ENCODE measurements around the gene TMEM273. TPM values are rescaled to one million over a fixed set of nuclear protein-coding genes. Genes with fewer than 3 reads are reported as not detected.
A peak's percentile ranks its signal among the peaks of the same experiment; 100 is the strongest.

The TMEM273 gene
- total RNA-seq, 4 donors from 2014 or later = 2.7 to 16.2 (median 10.2) TPM

GRCh38 chr10:49186613-49187012, 1.6 kb downstream of the TMEM273 start:
- peaks cover 0 to 16% (median 5%) of the 10 kb centered on the region in 4 donors for H3K4me1 ChIP-seq
- no peaks in the 10 kb centered on the region for H3K9me3 ChIP-seq
- no peak for DNase-seq
- peak overlapping the region in 3 of 4 donors; percentile 14 to 83 (median 78) for H3K27ac ChIP-seq
- TF ChIP-seq POLR2A (IDR thresholded peaks at IDR 0.05) = no peak
- TF ChIP-seq, protein P1, sequence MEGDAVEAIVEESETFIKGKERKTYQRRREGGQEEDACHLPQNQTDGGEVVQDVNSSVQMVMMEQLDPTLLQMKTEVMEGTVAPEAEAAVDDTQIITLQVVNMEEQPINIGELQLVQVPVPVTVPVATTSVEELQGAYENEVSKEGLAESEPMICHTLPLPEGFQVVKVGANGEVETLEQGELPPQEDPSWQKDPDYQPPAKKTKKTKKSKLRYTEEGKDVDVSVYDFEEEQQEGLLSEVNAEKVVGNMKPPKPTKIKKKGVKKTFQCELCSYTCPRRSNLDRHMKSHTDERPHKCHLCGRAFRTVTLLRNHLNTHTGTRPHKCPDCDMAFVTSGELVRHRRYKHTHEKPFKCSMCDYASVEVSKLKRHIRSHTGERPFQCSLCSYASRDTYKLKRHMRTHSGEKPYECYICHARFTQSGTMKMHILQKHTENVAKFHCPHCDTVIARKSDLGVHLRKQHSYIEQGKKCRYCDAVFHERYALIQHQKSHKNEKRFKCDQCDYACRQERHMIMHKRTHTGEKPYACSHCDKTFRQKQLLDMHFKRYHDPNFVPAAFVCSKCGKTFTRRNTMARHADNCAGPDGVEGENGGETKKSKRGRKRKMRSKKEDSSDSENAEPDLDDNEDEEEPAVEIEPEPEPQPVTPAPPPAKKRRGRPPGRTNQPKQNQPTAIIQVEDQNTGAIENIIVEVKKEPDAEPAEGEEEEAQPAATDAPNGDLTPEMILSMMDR (IDR thresholded peaks at IDR 0.05) = no peak
- H3K4me3 ChIP-seq = peak overlapping the region in 1 of 4 donors; percentile 42
- H3K36me3 ChIP-seq = no peaks in the 10 kb centered on the region
- H3K27me3 ChIP-seq = no peaks in the 10 kb centered on the region

- H3K4me1 ChIP-seq = peaks cover 0 to 16% (median 5%) of the 10 kb centered on the region in 4 donors
- H3K36me3 ChIP-seq = no peaks in the 10 kb centered on the region
- H3K27me3 ChIP-seq = no peaks in the 10 kb centered on the region
- TF ChIP-seq POLR2A (IDR thresholded peaks at IDR 0.05) = no peak
- TF ChIP-seq, protein P1 (IDR thresholded peaks at IDR 0.05) = no peak
- DNase-seq = no peak
- H3K9me3 ChIP-seq = no peaks in the 10 kb centered on the region
- H3K27ac ChIP-seq = peak overlapping the region in 1 of 4 donors; percentile 47
- no peak overlapping the region for H3K4me3 ChIP-seq
Observed at GRCh38 chr10:49185213-49185612, 3.0 kb downstream of the TMEM273 start.

- TF ChIP-seq, protein P1 (IDR thresholded peaks at IDR 0.05) = no peak
- TF ChIP-seq POLR2A (IDR thresholded peaks at IDR 0.05) = no peak
- DNase-seq = peak in 1 of 3 donors; percentile 45
- no peaks in the 10 kb centered on the region for H3K9me3 ChIP-seq
- H3K27me3 ChIP-seq = no peaks in the 10 kb centered on the region
- no peaks in the 10 kb centered on the region for H3K36me3 ChIP-seq
- H3K4me1 ChIP-seq = peaks cover 0 to 13% (median 5%) of the 10 kb centered on the region in 4 donors
- peak overlapping the region in 3 of 4 donors; percentile 27 to 58 (median 39) for H3K27ac ChIP-seq
- H3K4me3 ChIP-seq = no peak overlapping the region
Observed at GRCh38 chr10:49184642-49185111, 3.5 kb downstream of the TMEM273 start.

- peak overlapping the region in 1 of 4 donors; percentile 27 for H3K27ac ChIP-seq
Observed at GRCh38 chr10:49183596-49184542, 4.3 kb downstream of the TMEM273 start.

DNA sequence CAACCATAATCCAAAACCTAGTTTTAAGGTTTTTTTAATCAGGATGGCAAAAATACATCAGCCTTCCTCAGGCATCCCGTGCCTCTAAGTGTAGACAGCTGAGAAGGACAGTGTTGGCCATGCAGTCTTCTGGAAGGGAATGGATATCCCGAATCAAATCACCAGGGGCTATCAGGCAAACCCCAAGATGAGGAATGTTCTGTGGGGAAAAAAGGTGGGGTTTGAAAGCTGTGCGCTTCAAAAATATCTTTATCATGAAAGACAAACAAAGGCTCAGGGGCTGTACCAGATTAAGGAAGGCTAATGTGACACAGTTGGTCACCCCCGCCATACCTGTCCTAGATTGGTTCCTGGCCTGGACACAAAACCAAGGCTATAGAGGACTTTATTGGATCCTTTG, 5.4 kb downstream of the TMEM273 start:
- H3K4me1 ChIP-seq = peaks cover 0 to 2% (median under 1%) of the 10 kb centered on the region in 4 donors
- H3K9me3 ChIP-seq = no peaks in the 10 kb centered on the region
- no peak for DNase-seq
- no peak for TF ChIP-seq POLR2A (IDR thresholded peaks at IDR 0.05)
- TF ChIP-seq, protein P1 (IDR thresholded peaks at IDR 0.05) = no peak
- no peak overlapping the region for H3K27ac ChIP-seq
- H3K36me3 ChIP-seq = no peaks in the 10 kb centered on the region
- no peak overlapping the region for H3K4me3 ChIP-seq
- H3K27me3 ChIP-seq = no peaks in the 10 kb centered on the region

More at GRCh38 chr10:49183596-49184542, 4.3 kb downstream of the TMEM273 start:
- no peak for DNase-seq
- no peak overlapping the region for H3K4me3 ChIP-seq
- no peak for TF ChIP-seq POLR2A (IDR thresholded peaks at IDR 0.05)
- TF ChIP-seq, protein P1 (IDR thresholded peaks at IDR 0.05) = no peak
- no peaks in the 10 kb centered on the region for H3K27me3 ChIP-seq
- H3K9me3 ChIP-seq = no peaks in the 10 kb centered on the region
- no peaks in the 10 kb centered on the region for H3K36me3 ChIP-seq
- H3K4me1 ChIP-seq = peaks cover 0 to 5% (median 0%) of the 10 kb centered on the region in 4 donors
